ENCODE measurements around the gene ZNF580.

Gene ZNF580

GRCh38 chr19:55663846-55664536, 23.2 kb downstream of the ZNF580 start:
- TF ChIP-seq CTCF (IDR thresholded peaks at IDR 0.05) = no peak
- H3K4me1 ChIP-seq (ENCODE audit: control insufficient read depth in 1 of 2, insufficient read depth in 1 of 2, low read depth in 1 of 2, low read length in 1 of 2) = no peaks in the 10 kb centered on the region
- no peaks in the 10 kb centered on the region for H3K9me3 ChIP-seq
- H3K4me3 ChIP-seq (ENCODE audit: low read depth in 1 of 2, low read length in 1 of 2) = no peak overlapping the region
- peaks cover 99% of the 10 kb centered on the region for H3K36me3 ChIP-seq
- no peaks in the 10 kb centered on the region for H3K27me3 ChIP-seq
- no peak overlapping the region for H3K27ac ChIP-seq

- H3K27me3 ChIP-seq = no peaks in the 10 kb centered on the region
- H3K27ac ChIP-seq = no peak overlapping the region
- H3K36me3 ChIP-seq = peaks cover 100% of the 10 kb centered on the region
- no peak overlapping the region for H3K4me3 ChIP-seq (ENCODE audit: low read depth in 1 of 2, low read length in 1 of 2)
- H3K4me1 ChIP-seq (ENCODE audit: control insufficient read depth in 1 of 2, insufficient read depth in 1 of 2, low read depth in 1 of 2, low read length in 1 of 2) = no peaks in the 10 kb centered on the region
- no peak for TF ChIP-seq CTCF (IDR thresholded peaks at IDR 0.05)
- no peaks in the 10 kb centered on the region for H3K9me3 ChIP-seq
Measured at GRCh38 chr19:55666343-55667005, 25.7 kb downstream of the ZNF580 start.

GRCh38 chr19:55667006-55667381, 26.2 kb downstream of the ZNF580 start:
- no peak for TF ChIP-seq CTCF (IDR thresholded peaks at IDR 0.05)
- no peak overlapping the region for H3K4me3 ChIP-seq (ENCODE audit: low read depth in 1 of 2, low read length in 1 of 2)
- H3K4me1 ChIP-seq (ENCODE audit: control insufficient read depth in 1 of 2, insufficient read depth in 1 of 2, low read depth in 1 of 2, low read length in 1 of 2) = no peaks in the 10 kb centered on the region
- H3K27me3 ChIP-seq = no peaks in the 10 kb centered on the region
- H3K36me3 ChIP-seq = peaks cover 99% of the 10 kb centered on the region
- H3K9me3 ChIP-seq = no peaks in the 10 kb centered on the region
- no peak overlapping the region for H3K27ac ChIP-seq

- no peak for TF ChIP-seq CTCF (IDR thresholded peaks at IDR 0.05)
- Histone ChIP-seq H3K9me3 (no peaks in the 10 kb centered on the region), H3K4me3 (ENCODE audit: low read depth in 1 of 2, low read length in 1 of 2) (no peak overlapping the region), H3K27ac (no peak overlapping the region), H3K36me3 (peaks cover 93% of the 10 kb centered on the region), H3K27me3 (no peaks in the 10 kb centered on the region), H3K4me1 (ENCODE audit: control insufficient read depth in 1 of 2, insufficient read depth in 1 of 2, low read depth in 1 of 2, low read length in 1 of 2) (no peaks in the 10 kb centered on the region)
Measured at GRCh38 chr19:55667511-55667910, 26.7 kb downstream of the ZNF580 start.

- TF ChIP-seq CTCF (IDR thresholded peaks at IDR 0.05) = no peak
- H3K4me1 ChIP-seq (ENCODE audit: control insufficient read depth in 1 of 2, insufficient read depth in 1 of 2, low read depth in 1 of 2, low read length in 1 of 2) = no peaks in the 10 kb centered on the region
Measured at GRCh38 chr19:55667958-55668357, 27.2 kb downstream of the ZNF580 start.

More at GRCh38 chr19:55667958-55668357, 27.2 kb downstream of the ZNF580 start:
- Histone ChIP-seq H3K36me3 (peaks cover 89% of the 10 kb centered on the region), H3K27ac (no peak overlapping the region), H3K27me3 (no peaks in the 10 kb centered on the region), H3K4me3 (ENCODE audit: low read depth in 1 of 2, low read length in 1 of 2) (no peak overlapping the region), H3K9me3 (no peaks in the 10 kb centered on the region)

Measured in neutrophil (primary cell).